ENCODE measurements around the gene ZC3HAV1L. TPM values are rescaled to one million over a fixed set of nuclear protein-coding genes. Genes with fewer than 3 reads are reported as not detected.

ZC3HAV1L gene
- total and polyA plus RNA-seq, 2 of the 8 experiments (the other 6 are each of a cell fraction or from before 2014, with no cell fraction given), result 5.2 to 7.0 TPM

- H3K36me3 ChIP-seq (ENCODE audit: control insufficient read depth in 2 of 4, insufficient read depth in 4 of 4, low read length in 3 of 4), result no peaks in the 10 kb centered on the region
- H3K4me3 ChIP-seq (ENCODE audit: extremely low read depth in 1 of 4, insufficient read depth in 2 of 4, low read depth in 3 of 4, low read length in 4 of 4), result no peak overlapping the region
- no peak overlapping the region for H3K56ac ChIP-seq (replicated peaks; ENCODE audit: insufficient read length, low read depth, low read length)
- H2AFZ ChIP-seq (ENCODE audit: low read length), result 0 out of 2 replicates have a peak overlapping the region, but pooled peaks have one; percentile 2
- POLR2A ChIA-PET (ENCODE audit: partially characterized antibody), result no interaction called here
- DNase-seq (ENCODE audit: low read depth in 1 of 2, low spot score in 2 of 2) (no peak), FAIRE-seq (no peak)
- H4K8ac ChIP-seq (ENCODE audit: extremely low read depth, insufficient read depth, low read length), result no peak overlapping the region
- no peak overlapping the region for H2BK20ac ChIP-seq (ENCODE audit: low read length)
- no peak overlapping the region for H3K23ac ChIP-seq (ENCODE audit: insufficient read length)
- H2BK15ac ChIP-seq (ENCODE audit: low read length), result no peak overlapping the region
- H3K4me2 ChIP-seq (ENCODE audit: insufficient read depth in 1 of 2, low read depth in 2 of 2, low read length in 2 of 2), result no peak overlapping the region
- no peak overlapping the region for H3K27ac ChIP-seq (ENCODE audit: low read depth, low read length)
- H3K23me2 ChIP-seq (ENCODE audit: low read depth, low read length), result no peaks in the 10 kb centered on the region
- H4K20me1 ChIP-seq (replicated peaks in 1 of 2; ENCODE audit: control insufficient read depth in 1 of 2, insufficient read depth in 2 of 2, low read length in 2 of 2), result no peaks in the 10 kb centered on the region
- H2BK5ac ChIP-seq (ENCODE audit: low read depth, low read length), result no peak overlapping the region
- no peak overlapping the region for H4K5ac ChIP-seq (ENCODE audit: insufficient read length, low read depth, low read length)
- H3K4ac ChIP-seq (replicated peaks; ENCODE audit: insufficient read length, low read depth, low read length), result no peak overlapping the region
- H3K79me2 ChIP-seq (ENCODE audit: control insufficient read depth in 1 of 2, insufficient read depth in 2 of 2, low read length in 2 of 2), result no peaks in the 10 kb centered on the region
- H3K79me1 ChIP-seq (ENCODE audit: low read depth, low read length), result no peaks in the 10 kb centered on the region
- H2BK120ac ChIP-seq (replicated peaks; ENCODE audit: low read depth, low read length), result no peak overlapping the region
- no peak overlapping the region for H4K91ac ChIP-seq (replicated peaks; ENCODE audit: insufficient read length, low read length)
- no peaks in the 10 kb centered on the region for H3K27me3 ChIP-seq (replicated peaks in 1 of 4; ENCODE audit: control insufficient read depth in 3 of 4, extremely low read depth in 1 of 4, insufficient read depth in 3 of 4, low read length in 3 of 4)
- H2AK5ac ChIP-seq (ENCODE audit: low read depth, low read length), result no peak overlapping the region
- no peak for TF ChIP-seq SP1 (IDR thresholded peaks at IDR 0.05; ENCODE audit: low read depth, low read length)
- TF ChIP-seq TAF7 (optimal IDR thresholded peaks at IDR 0.05; ENCODE audit: borderline replicate concordance, low read depth, low read length), result no peak
- no peak for TF ChIP-seq CBX8 (IDR thresholded peaks at IDR 0.05; ENCODE audit: borderline replicate concordance, low read depth, low read length)
- no peak for TF ChIP-seq JUND (IDR thresholded peaks at IDR 0.05; ENCODE audit: low read length)
- no peak for TF ChIP-seq SRF (IDR thresholded peaks at IDR 0.05; ENCODE audit: low read depth, low read length)
- TF ChIP-seq BCL11A (IDR thresholded peaks at IDR 0.05; ENCODE audit: low read depth in 2 of 2, low read length in 2 of 2), result no peak
- TF ChIP-seq MAFK (IDR thresholded peaks at IDR 0.05; ENCODE audit: low read depth, low read length), result no peak
- no peak for TF ChIP-seq GTF2F1 (IDR thresholded peaks at IDR 0.05; ENCODE audit: borderline replicate concordance, low read depth, low read length)
- H3K18ac ChIP-seq (ENCODE audit: extremely low read depth, low read length), result no peak overlapping the region
- no peak overlapping the region for H2BK12ac ChIP-seq (ENCODE audit: low read depth, low read length)
- no peak overlapping the region for H3K9ac ChIP-seq (replicated peaks in 1 of 4; ENCODE audit: extremely low read depth in 1 of 4, low read depth in 3 of 4, low read length in 3 of 4)
- H3K4me1 ChIP-seq (replicated peaks in 1 of 4; ENCODE audit: control insufficient read depth in 3 of 4, insufficient read depth in 4 of 4, low read length in 3 of 4), result no peaks in the 10 kb centered on the region
- WGBS, 2 experiments (ENCODE audit: extremely low coverage in 1 of 2, insufficient coverage in 1 of 2, insufficient read length in 1 of 2, insufficient replicate concordance in 2 of 2, low coverage in 1 of 2, low lambda C conversion rate in 2 of 2, missing lambda C conversion rate in 1 of 2), result 90% methylated on average over 8 of the region's 8 CpGs; no CpG with 5 or more reads in 1 of the 2 experiments
- CTCF ChIA-PET (ENCODE audit: partially characterized antibody), result no interaction called here
- H3K9me3 ChIP-seq (ENCODE audit: insufficient read depth in 2 of 2, low read depth in 1 of 2, low read length in 1 of 2), result peaks cover 0 to 8% of the 10 kb centered on the region in 2 experiments; a peak in 2 of 4 replicates
- H3K14ac ChIP-seq (ENCODE audit: insufficient read length), result no peak overlapping the region
Observed at GRCh38 chr7:138992052-138992531, 43.8 kb downstream of the ZC3HAV1L start.
